Transverse colon (tissue), 4 donors: Measurements from ENCODE around the gene SIL1. TPM values are rescaled to one million over a fixed set of nuclear protein-coding genes. Genes with fewer than 3 reads are reported as not detected.

ENCODE experiments used
- DNase-seq: peaks from one replicate; pipeline ENCODE4 v3.0.0-alpha.2; 2019
- H3K27ac ChIP-seq, 4 donors: fragments of 200-600 bp; sonication (generic); 2 replicates each; pipeline ENCODE4 v1.5.1; 2016 to 2018; ENCODE audit warnings: inconsistent platforms in 4 of 4
- H3K27me3 ChIP-seq: fragments of 200-600 bp; sonication (generic); 2 replicates; pipeline ENCODE4 v1.5.1; 2017; ENCODE audit warnings: inconsistent platforms
- H3K36me3 ChIP-seq, 4 donors: fragments of 200-600 bp; sonication (generic); 2 replicates each; pipeline ENCODE4 v1.5.1; 2017 to 2019; ENCODE audit warnings: inconsistent platforms in 4 of 4
- H3K4me1 ChIP-seq, 4 donors: fragments of 200-600 bp; sonication (generic); 2 replicates each; pipeline ENCODE4 v1.5.1; 2017 to 2020; ENCODE audit warnings: inconsistent platforms in 4 of 4
- H3K4me3 ChIP-seq, 4 donors: fragments of 200-600 bp; sonication (generic); 1 replicate in 1 of 4; 2 replicates in 3 of 4; pipeline versions ENCODE4 v1.5.1 to v1.6.1; 2017 to 2019; ENCODE audit warnings: inconsistent platforms in 4 of 4
- H3K9me3 ChIP-seq, 2 donors: fragments of 200-600 bp; sonication (generic); 2 replicates each; pipeline ENCODE4 v1.5.1; 2017 to 2019; ENCODE audit warnings: inconsistent platforms in 2 of 2
- EP300 ChIP-seq: sonication (generic); formaldehyde crosslinking; IDR thresholded peaks from one replicate; pipeline ENCODE4 v1.6.1; 2017; ENCODE audit warnings: antibody characterized with exemption, low read depth
- POLR2A ChIP-seq: fragments of 450-650 bp; IDR thresholded peaks from one replicate; pipeline ENCODE4 v1.6.1; 2016; ENCODE audit warnings: antibody characterized with exemption, mild to moderate bottlenecking, moderate library complexity
- POLR2AphosphoS5 ChIP-seq, 3 donors: sonication (generic); formaldehyde crosslinking; IDR thresholded peaks; one replicate each; pipeline ENCODE4 v1.6.1; 2016; ENCODE audit warnings: antibody characterized with exemption in 3 of 3
- WGBS, 2 donors: methylation state at CpG; one replicate each; pipeline ENCODE4 v1.1.5; 2018; ENCODE audit warnings: low coverage in 1 of 2; 5-methylcytosine and 5-hydroxymethylcytosine counted together
- in situ Hi-C, 4 donors: fragments of 200-750 bp; cut with MboI; loops; one replicate each; pipeline versions ENCODE4 v1.15.0 to v1.15.1; 2017; ENCODE audit warnings: low sequenced_read_pairs in 3 of 4, low pct_ligation_motif_present in 1 of 4, low pct_unique_long_range_greater_than_20kb in 1 of 4
- intact Hi-C: fragments of 100-400 bp; cut with DNase I; formaldehyde crosslinking; loops from one replicate; pipeline ENCODE4 v1.15.1; 2023; ENCODE audit warnings: low total_unique reads
- total RNA-seq, 4 donors: library from RNA; depleted of rRNA; stranded (reverse); fragments of >200 nt; gene quantifications; one replicate each; pipeline ENCODE4 v1.1.0, GENCODE V29; 2016
- TF ChIP-seq, protein P1 (sequence below), 5 experiments: fragments of 200-600 bp in 3 of 5; fragments of 450-650 bp in 2 of 5; sonication (generic) in 3 of 5; IDR thresholded peaks; 1 replicate in 2 of 5; 2 replicates in 3 of 5; pipeline ENCODE4 v1.5.1; 2016 to 2017; ENCODE audit warnings: antibody characterized with exemption in 5 of 5, inconsistent platforms in 3 of 5, mild to moderate bottlenecking in 2 of 5, moderate library complexity in 1 of 5

The SIL1 gene
- total RNA-seq, 4 donors from 2014 or later, result 11.1 to 38.1 (median 29.0) TPM

DNA sequence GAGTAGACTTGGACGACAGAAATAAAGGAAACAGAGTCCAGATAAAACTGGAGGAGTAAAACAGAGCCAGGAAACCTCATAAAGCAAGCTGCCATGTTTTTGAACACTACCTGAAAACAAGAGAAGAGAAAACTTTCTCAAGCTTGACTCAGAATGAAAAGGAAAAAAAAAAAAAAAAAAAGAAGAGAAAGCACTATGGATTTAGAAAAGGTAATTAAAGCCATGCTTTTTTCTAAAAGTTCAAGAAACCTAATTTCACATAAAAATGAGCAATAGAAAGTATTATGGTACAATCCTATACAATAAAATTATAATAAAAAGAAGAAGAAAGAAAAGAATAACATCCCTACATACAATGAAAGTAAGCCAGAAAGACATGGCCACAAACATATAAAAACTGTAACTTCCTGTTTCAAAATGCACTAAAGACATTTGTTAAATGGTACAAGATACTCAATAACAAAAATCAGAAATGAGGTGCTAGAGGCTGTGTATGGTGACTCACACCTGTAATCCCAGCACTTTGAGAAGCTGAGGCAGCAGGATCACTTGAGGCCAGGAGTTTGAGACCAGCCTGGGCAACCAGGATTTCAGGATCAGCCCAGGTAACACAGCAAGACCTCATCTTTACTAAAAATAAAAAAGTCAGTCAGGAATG, 129.5 kb downstream of the SIL1 start:
- intact Hi-C loops (no loop called here), in situ Hi-C loops (no loop called here)
- H3K27me3 ChIP-seq, result no peaks in the 10 kb centered on the region
- WGBS, 2 donors, result 22 to 71% methylated on average over 1 of the region's 1 CpG
- no peaks in the 10 kb centered on the region for H3K4me1 ChIP-seq
- TF ChIP-seq EP300 (no peak), POLR2AphosphoS5 (IDR thresholded peaks at IDR 0.05) (no peak), POLR2A (no peak)
- TF ChIP-seq, protein P1, sequence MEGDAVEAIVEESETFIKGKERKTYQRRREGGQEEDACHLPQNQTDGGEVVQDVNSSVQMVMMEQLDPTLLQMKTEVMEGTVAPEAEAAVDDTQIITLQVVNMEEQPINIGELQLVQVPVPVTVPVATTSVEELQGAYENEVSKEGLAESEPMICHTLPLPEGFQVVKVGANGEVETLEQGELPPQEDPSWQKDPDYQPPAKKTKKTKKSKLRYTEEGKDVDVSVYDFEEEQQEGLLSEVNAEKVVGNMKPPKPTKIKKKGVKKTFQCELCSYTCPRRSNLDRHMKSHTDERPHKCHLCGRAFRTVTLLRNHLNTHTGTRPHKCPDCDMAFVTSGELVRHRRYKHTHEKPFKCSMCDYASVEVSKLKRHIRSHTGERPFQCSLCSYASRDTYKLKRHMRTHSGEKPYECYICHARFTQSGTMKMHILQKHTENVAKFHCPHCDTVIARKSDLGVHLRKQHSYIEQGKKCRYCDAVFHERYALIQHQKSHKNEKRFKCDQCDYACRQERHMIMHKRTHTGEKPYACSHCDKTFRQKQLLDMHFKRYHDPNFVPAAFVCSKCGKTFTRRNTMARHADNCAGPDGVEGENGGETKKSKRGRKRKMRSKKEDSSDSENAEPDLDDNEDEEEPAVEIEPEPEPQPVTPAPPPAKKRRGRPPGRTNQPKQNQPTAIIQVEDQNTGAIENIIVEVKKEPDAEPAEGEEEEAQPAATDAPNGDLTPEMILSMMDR (IDR thresholded peaks at IDR 0.05), result no peak
- H3K4me3 ChIP-seq, result no peak overlapping the region
- no peak overlapping the region for H3K27ac ChIP-seq
- no peak for DNase-seq
- H3K9me3 ChIP-seq, result no peaks in the 10 kb centered on the region
- H3K36me3 ChIP-seq, result no peaks in the 10 kb centered on the region

DNA sequence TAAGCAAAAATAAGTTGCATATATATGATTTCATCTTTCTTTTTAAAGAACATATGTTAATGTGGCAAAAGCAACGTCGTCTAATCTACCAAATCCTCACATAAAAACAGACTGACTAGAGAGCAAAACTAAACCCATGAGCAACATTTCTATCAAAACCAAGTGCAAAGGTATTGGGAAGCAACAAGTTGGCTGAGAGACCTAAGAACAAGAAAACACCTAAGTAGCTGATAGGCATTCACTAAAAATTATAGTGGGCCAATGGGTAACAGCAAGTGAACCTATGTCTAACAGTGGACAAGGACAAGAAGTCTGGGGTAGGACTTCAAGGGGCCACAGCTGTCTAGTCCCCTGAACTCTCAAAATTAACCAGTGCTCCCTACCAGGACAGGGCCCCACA, 130.1 kb downstream of the SIL1 start:
- Histone ChIP-seq H3K4me3 (no peak overlapping the region), H3K27ac (no peak overlapping the region), H3K4me1 (peaks cover 0 to 5% (median 0%) of the 10 kb centered on the region in 4 donors), H3K9me3 (no peaks in the 10 kb centered on the region), H3K36me3 (no peaks in the 10 kb centered on the region), H3K27me3 (no peaks in the 10 kb centered on the region)
- in situ Hi-C loops (no loop called here), intact Hi-C loops (no loop called here)
- WGBS, 2 donors, result 86 to 94% methylated on average over 2 of the region's 2 CpGs
- TF ChIP-seq POLR2AphosphoS5 (IDR thresholded peaks at IDR 0.05) (no peak), EP300 (no peak), POLR2A (no peak)
- TF ChIP-seq, protein P1 (IDR thresholded peaks at IDR 0.05), result no peak
- DNase-seq, result no peak

DNA sequence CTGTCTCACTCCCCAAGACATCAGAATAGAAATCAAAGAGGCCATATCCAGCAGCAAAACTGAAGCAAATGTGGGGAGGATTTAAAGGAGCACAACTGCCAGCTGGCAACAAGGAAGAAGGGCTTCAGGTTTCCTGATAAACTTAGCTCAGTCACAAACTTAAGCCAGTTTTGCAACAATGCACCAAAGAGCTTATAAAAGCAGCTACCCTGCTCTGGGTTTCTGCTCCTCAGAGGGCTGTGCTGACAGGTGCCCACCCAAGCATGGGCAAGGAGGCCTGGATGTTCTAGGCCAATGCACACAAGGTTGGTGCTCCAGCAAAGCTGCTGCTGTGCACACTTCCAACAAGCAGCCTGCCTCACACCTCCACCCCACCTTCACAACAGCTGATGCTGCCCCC, 132.9 kb downstream of the SIL1 start:
- Histone ChIP-seq H3K9me3 (no peaks in the 10 kb centered on the region), H3K4me3 (no peak overlapping the region), H3K27ac (no peak overlapping the region), H3K4me1 (peaks cover 0 to 14% (median 8%) of the 10 kb centered on the region in 4 donors), H3K27me3 (no peaks in the 10 kb centered on the region), H3K36me3 (no peaks in the 10 kb centered on the region)
- intact Hi-C loops (no loop called here), in situ Hi-C loops (no loop called here)
- no peak for DNase-seq
- TF ChIP-seq EP300 (no peak), POLR2A (no peak), POLR2AphosphoS5 (IDR thresholded peaks at IDR 0.05) (no peak)
- TF ChIP-seq, protein P1 (IDR thresholded peaks at IDR 0.05), result no peak

DNA sequence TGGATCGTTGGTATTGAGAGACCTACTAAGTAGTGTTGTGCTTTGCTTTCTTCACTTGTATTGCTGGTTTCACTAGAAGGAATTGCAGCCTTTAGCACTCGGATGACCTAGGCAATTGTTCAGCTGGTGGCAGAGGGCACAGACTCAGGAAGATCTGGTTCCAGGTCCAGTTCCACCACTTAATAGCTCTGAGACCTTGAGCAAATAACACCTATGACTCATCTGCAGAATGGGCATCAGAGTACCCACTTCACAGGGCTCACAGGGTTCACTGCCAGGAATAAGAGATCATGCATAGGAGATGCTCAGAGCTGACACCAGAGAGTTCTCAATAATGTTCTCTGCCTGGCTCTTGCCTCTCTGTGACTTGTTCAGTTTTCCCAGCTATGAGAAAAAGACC, 133.6 kb downstream of the SIL1 start:
- peaks cover 0 to 14% (median 8%) of the 10 kb centered on the region in 4 donors for H3K4me1 ChIP-seq
- H3K27ac ChIP-seq, result no peak overlapping the region
- H3K36me3 ChIP-seq, result no peaks in the 10 kb centered on the region
- no peak overlapping the region for H3K4me3 ChIP-seq
- no peak for TF ChIP-seq POLR2A
- TF ChIP-seq POLR2AphosphoS5 (IDR thresholded peaks at IDR 0.05), result no peak
- TF ChIP-seq, protein P1 (IDR thresholded peaks at IDR 0.05), result no peak
- TF ChIP-seq EP300, result no peak
- DNase-seq, result no peak
- no peaks in the 10 kb centered on the region for H3K9me3 ChIP-seq
- in situ Hi-C loops, result no loop called here
- no peaks in the 10 kb centered on the region for H3K27me3 ChIP-seq
- intact Hi-C loops, result no loop called here
- WGBS, 2 donors, result 87% methylated on average over 2 of the region's 2 CpGs; no CpG with 5 or more reads in 1 of the 2 donors
